HepG2 (cell line): ENCODE results near the gene CDK2. TPM values are rescaled to one million over a fixed set of nuclear protein-coding genes. Genes with fewer than 3 reads are reported as not detected.
"Not testable (repeated sequence)": the region's sequence is repeated elsewhere in the genome, so short reads cannot be mapped to it uniquely, and the experiment has no call there.

Source experiments
- ATAC-seq: fragments of 200-7000 bp; cut with Tn5 transposase; 3 replicates; pipeline ENCODE4 v1.9.1; 2020; ENCODE audit warnings: mild to moderate bottlenecking, moderate library complexity
- BruUV-seq: library from RNA; stranded (reverse); fragments of 400-500 nt; replicated peaks from 2 replicates; lab custom pipeline; 2021; lab: Mats Ljungman, UMichigan
- CTCF ChIA-PET: fragments of 300-600 bp; formaldehyde crosslinking; extraction: SDS; loops from one replicate; lab custom pipeline; 2021; ENCODE audit warnings: low total read pairs, inconsistent platforms, low intra/inter-chr PET ratio; lab: Yijun Ruan, JAX
- POLR2A ChIA-PET: fragments of 350-600 bp; sonication (Branson Sonifier 250); formaldehyde crosslinking; loops from one replicate; lab custom pipeline; 2020; ENCODE audit warnings: antibody characterized with exemption, inconsistent platforms; lab: Yijun Ruan, JAX
- DNase-seq: peaks from one replicate; pipeline ENCODE4 v3.0.0-alpha.2; 2015; ENCODE audit warnings: low spot score
- FAIRE-seq: peaks from 3 replicates; lab custom pipeline; 2011; peaks lifted over from hg19 to GRCh38; lab: Jason Lieb, UNC
- H2AFZ ChIP-seq: one replicate; pipeline ENCODE4 v1.6.1; 2011; ENCODE audit warnings: low read length, inconsistent platforms
- H3K27ac ChIP-seq: fragments of 300-600 bp; 3 replicates; pipeline ENCODE4 v1.8.0; 2011; ENCODE audit warnings: mixed run types, mild to moderate bottlenecking, mixed read lengths, low read length, inconsistent platforms; ENCODE audit not compliant: insufficient read depth; ENCODE audit errors: extremely low read length
- H3K27me3 ChIP-seq, 2 experiments: fragments of 200-600 bp in 1 of 2; 2 replicates in 1 of 2; 3 replicates in 1 of 2; pipeline versions ENCODE4 v1.6.0 to v1.8.0; 2011; ENCODE audit warnings: low read length in 2 of 2, mild to moderate bottlenecking in 2 of 2, moderate library complexity in 2 of 2, inconsistent platforms in 1 of 2; ENCODE audit not compliant: insufficient read depth in 2 of 2, control insufficient read depth in 1 of 2
- H3K36me3 ChIP-seq, 2 experiments: fragments of 200-600 bp in 1 of 2; replicated peaks in 1 of 2; 2 replicates in 1 of 2; 3 replicates in 1 of 2; pipeline versions ENCODE4 v1.5.1 to v1.8.0; 2011; ENCODE audit warnings: low read length in 2 of 2, inconsistent platforms in 1 of 2; ENCODE audit not compliant: insufficient read depth in 2 of 2, control insufficient read depth in 1 of 2
- H3K4me1 ChIP-seq: 2 replicates; pipeline ENCODE4 v1.5.1; 2012; ENCODE audit warnings: low read length, inconsistent platforms; ENCODE audit not compliant: insufficient read depth
- H3K4me2 ChIP-seq: 2 replicates; pipeline ENCODE4 v1.6.0; 2011; ENCODE audit warnings: low read depth, low read length, inconsistent platforms
- H3K4me3 ChIP-seq, 3 experiments: fragments of 200-600 bp in 1 of 3; sonication (generic), shearing (Covaris generic) in 1 of 3; replicated peaks in 1 of 3; 2 replicates each; pipeline ENCODE4 v1.5.1; 2011 to 2016; ENCODE audit warnings: low read length in 3 of 3, inconsistent platforms in 2 of 3, low read depth in 2 of 3, mild to moderate bottlenecking in 2 of 3, control low read depth in 1 of 3, mixed read lengths in 1 of 3; ENCODE audit not compliant: insufficient read depth in 1 of 3
- H3K79me2 ChIP-seq: one replicate; pipeline ENCODE4 v1.6.1; 2011; ENCODE audit warnings: low read length, inconsistent platforms; ENCODE audit not compliant: insufficient read depth
- H3K9ac ChIP-seq: 2 replicates; pipeline ENCODE4 v1.6.0; 2011; ENCODE audit warnings: mild to moderate bottlenecking, low read depth, low read length, inconsistent platforms; ENCODE audit not compliant: insufficient read depth
- H3K9me3 ChIP-seq: 2 replicates; pipeline ENCODE4 v1.5.1; 2012; ENCODE audit warnings: mild to moderate bottlenecking, low read length
- H4K20me1 ChIP-seq: 2 replicates; pipeline ENCODE4 v1.6.0; 2011; ENCODE audit warnings: inconsistent platforms, mild to moderate bottlenecking, low read length, moderate library complexity; ENCODE audit not compliant: insufficient read depth
- CEBPG ChIP-seq: IDR thresholded peaks from 2 replicates; pipeline ENCODE4 v1.6.1; 2016
- FOSL2 ChIP-seq: sonication (generic); formaldehyde crosslinking; IDR thresholded peaks from 2 replicates; pipeline ENCODE4 v1.4.0; 2020; ENCODE audit warnings: missing genetic modification reagents
- HNF4A ChIP-seq: sonication (generic); formaldehyde crosslinking; IDR thresholded peaks from 2 replicates; pipeline ENCODE4 v1.4.0; 2020; ENCODE audit warnings: missing genetic modification reagents
- HOMEZ ChIP-seq: IDR thresholded peaks from 2 replicates; pipeline ENCODE4 v1.6.1; 2016; ENCODE audit warnings: low read depth
- KLF12 ChIP-seq: sonication (generic); formaldehyde crosslinking; IDR thresholded peaks from 2 replicates; pipeline ENCODE4 v1.4.0; 2020; ENCODE audit warnings: missing genetic modification reagents, borderline replicate concordance
- KLF6 ChIP-seq: IDR thresholded peaks from 2 replicates; pipeline ENCODE4 v1.8.0; 2016; ENCODE audit warnings: missing biosample characterization, missing genetic modification reagents
- NR2F1 ChIP-seq, 2 experiments: fragments of 450-650 bp in 1 of 2; formaldehyde crosslinking in 1 of 2; IDR thresholded peaks; 2 replicates each; pipeline versions ENCODE4 v1.5.0 to v1.6.1; 2016 to 2020; ENCODE audit warnings: mild to moderate bottlenecking in 1 of 2, missing compliant biosample characterization in 1 of 2, missing genetic modification reagents in 1 of 2, moderate library complexity in 1 of 2
- NR2F6 ChIP-seq, 2 experiments: IDR thresholded peaks; 2 replicates each; pipeline ENCODE4 v1.6.1; 2016; ENCODE audit warnings: antibody characterized with exemption in 1 of 2, mild to moderate bottlenecking in 1 of 2
- RARA ChIP-seq: IDR thresholded peaks from 2 replicates; pipeline ENCODE4 v1.6.1; 2016; ENCODE audit warnings: missing genetic modification reagents, missing compliant biosample characterization
- RBAK ChIP-seq: sonication (generic); formaldehyde crosslinking; IDR thresholded peaks from 2 replicates; pipeline ENCODE4 v1.5.1; 2020; ENCODE audit warnings: mild to moderate bottlenecking, missing genetic modification reagents
- SOX13 ChIP-seq, 3 experiments: fragments of 450-650 bp in 1 of 3; sonication (generic) in 1 of 3; formaldehyde crosslinking in 1 of 3; IDR thresholded peaks in 2 of 3; conservative IDR thresholded peaks in 1 of 3; 2 replicates each; pipeline versions ENCODE4 v1.5.0 to v1.6.1; 2016 to 2020; ENCODE audit warnings: antibody characterized with exemption in 1 of 3, mild to moderate bottlenecking in 1 of 3, missing compliant biosample characterization in 1 of 3, missing genetic modification reagents in 1 of 3, moderate library complexity in 1 of 3
- ZFP36 ChIP-seq: fragments of 150-350 bp; IDR thresholded peaks from 2 replicates; pipeline ENCODE4 v1.6.1; 2018; ENCODE audit warnings: borderline replicate concordance, low read length, low read depth; ENCODE audit not compliant: partially characterized antibody
- WGBS: methylation state at CpG from one replicate; pipeline ENCODE4 v1.1.6; 2017; ENCODE audit warnings: low lambda C conversion rate; 5-methylcytosine and 5-hydroxymethylcytosine counted together
- in situ Hi-C: cut with HindIII; loops from 2 replicates; pipeline ENCODE4 v1.10.0; 2017; ENCODE audit warnings: low pct_unique_long_range_greater_than_20kb; ENCODE audit not compliant: extremely low pct_ligation_motif_present
- intact Hi-C: fragments of 100-400 bp; cut with micrococcal nuclease; formaldehyde crosslinking; loops from one replicate; pipeline ENCODE4 v1.10.0; 2022; ENCODE audit not compliant: unreplicated experiment
- polyA plus RNA-seq, 8 experiments: library from polyadenylated mRNA; depleted of rRNA in 3 of 8; stranded (reverse) in 7 of 8; unstranded in 1 of 8; fragments of >200 nt; fragmentation: Illumina TruSeq in 4 of 8; extraction: Trizol in 4 of 8; gene quantifications; 2 replicates each; pipeline versions ENCODE4 v1.2.1 to v1.2.3, GENCODE V29; 2011 to 2016; ENCODE audit warnings: low read depth in 4 of 8, missing spikeins in 1 of 8, mixed read lengths in 1 of 8; ENCODE audit not compliant: insufficient read depth in 1 of 8
- total RNA-seq, 5 experiments: library from RNA; depleted of rRNA; stranded (reverse); fragments of >200 nt; fragmentation: Illumina TruSeq; extraction: Trizol; gene quantifications; 2 replicates each; pipeline ENCODE4 v1.2.3, GENCODE V29; 2016; ENCODE audit warnings: low read depth in 1 of 5
- TF ChIP-seq, protein P1 (sequence below), 2 experiments: fragments of 450-650 bp in 1 of 2; sonication (generic) in 1 of 2; formaldehyde crosslinking; IDR thresholded peaks; 2 replicates each; pipeline versions ENCODE4 v1.5.0 to v1.8.0; 2020 to 2022; ENCODE audit warnings: mild to moderate bottlenecking in 1 of 2, missing genetic modification reagents in 1 of 2

Gene CDK2
- total and polyA plus RNA-seq, 2 of the 13 experiments (the other 11 are each of a cell fraction or from before 2014, with no cell fraction given) = 47.5 to 52.6 TPM

- TF ChIP-seq RBAK (CRISPR knock-in tag) = no peak
- TF ChIP-seq, protein P1, sequence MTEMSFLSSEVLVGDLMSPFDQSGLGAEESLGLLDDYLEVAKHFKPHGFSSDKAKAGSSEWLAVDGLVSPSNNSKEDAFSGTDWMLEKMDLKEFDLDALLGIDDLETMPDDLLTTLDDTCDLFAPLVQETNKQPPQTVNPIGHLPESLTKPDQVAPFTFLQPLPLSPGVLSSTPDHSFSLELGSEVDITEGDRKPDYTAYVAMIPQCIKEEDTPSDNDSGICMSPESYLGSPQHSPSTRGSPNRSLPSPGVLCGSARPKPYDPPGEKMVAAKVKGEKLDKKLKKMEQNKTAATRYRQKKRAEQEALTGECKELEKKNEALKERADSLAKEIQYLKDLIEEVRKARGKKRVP (CRISPR knock-in tag; IDR thresholded peaks at IDR 0.05) = no peak
- TF ChIP-seq KLF12 (CRISPR knock-in tag) = no peak
- TF ChIP-seq KLF6 (CRISPR knock-in tag) = no peak
- TF ChIP-seq ZFP36 = no peak
- TF ChIP-seq, all 625 proteins: peak for 0
Measured at GRCh38 chr12:55922126-55922525, 44.5 kb upstream of the CDK2 start (continued).

- Histone ChIP-seq H3K36me3 (peaks cover 0 to 14% of the 10 kb centered on the region in 2 experiments; a peak in 3 of 5 replicates), H3K79me2 (peaks cover 83% of the 10 kb centered on the region), H4K20me1 (peaks cover 15% of the 10 kb centered on the region), H3K4me1 (peaks cover 55% of the 10 kb centered on the region)
- 94% methylated on average over 9 of the region's 9 CpGs for WGBS
- CTCF ChIA-PET; H3K4me3 ChIP-seq; H3K27ac ChIP-seq; BruUV-seq; DNase-seq; in situ Hi-C loops; H3K27me3 ChIP-seq; H3K4me2 ChIP-seq; H3K9ac ChIP-seq; H2AFZ ChIP-seq; intact Hi-C loops; ATAC-seq; H3K9me3 ChIP-seq; FAIRE-seq; TF ChIP-seq NR2F6, SOX13 (IDR thresholded peaks at IDR 0.05): not testable (repeated sequence)
- TF ChIP-seq NR2F6 (CRISPR knock-in tag; IDR thresholded peaks at IDR 0.05) (0 out of 2 replicates have a peak, but pooled peaks have one; percentile 21), SOX13 (CRISPR knock-in tag; conservative IDR thresholded peaks at IDR 0.05 in 1 of 2, IDR thresholded peaks at IDR 0.05 in 1 of 2) (0 out of 4 replicates have a peak, but pooled peaks of 1 of the 2 experiments have one; percentile 9), NR2F1 (CRISPR knock-in tag; IDR thresholded peaks at IDR 0.05) (peak in 1 of 2 experiments; percentile 68; a peak in 2 of 4 replicates), FOSL2 (CRISPR knock-in tag) (peak; percentile 54), RARA (CRISPR knock-in tag) (peak; percentile 43), HOMEZ (CRISPR knock-in tag) (0 out of 2 replicates have a peak, but pooled peaks have one; percentile 18), CEBPG (CRISPR knock-in tag) (peak; percentile 27; the same call in 1 of the 2 replicates), HNF4A (CRISPR knock-in tag) (peak; percentile 8; the same call in 1 of the 2 replicates)
- POLR2A ChIA-PET = interaction anchor here (10.5 kb wide), 1 partner anchor 93 kb away, joined by 108 read pairs; the partner anchor contains the start of gene DNAJC14
Measured at GRCh38 chr12:55923648-55924047, 43.0 kb upstream of the CDK2 start.
